H1 (cell line): ENCODE results near the gene ANXA2.

Source experiments
- CHD1 ChIP-seq: IDR thresholded peaks from 2 replicates; pipeline ENCODE4 v1.6.1; 2012; ENCODE audit warnings: low read depth, low read length, improper control_type of control experiment
- CTBP2 ChIP-seq: IDR thresholded peaks from 2 replicates; pipeline ENCODE4 v1.7.0; 2011; ENCODE audit warnings: borderline replicate concordance, mild to moderate bottlenecking, moderate library complexity, mixed read lengths, low read length; ENCODE audit not compliant: insufficient read depth, insufficient read length
- CTCF ChIP-seq, 3 experiments: IDR thresholded peaks; 1 replicate in 2 of 3; 2 replicates in 1 of 3; pipeline versions ENCODE4 v1.5.1 to v1.6.1; 2011; ENCODE audit warnings: low read length in 3 of 3, mild to moderate bottlenecking in 3 of 3, inconsistent platforms in 2 of 3, low read depth in 1 of 3, moderate library complexity in 1 of 3; ENCODE audit not compliant: insufficient read depth in 1 of 3; ENCODE audit errors: control extremely low read depth in 1 of 3
- EZH2 ChIP-seq: fragments of 200-600 bp; sonication (generic); IDR thresholded peaks from 2 replicates; pipeline ENCODE4 v1.7.1; 2012; ENCODE audit warnings: low read depth, mild to moderate bottlenecking, moderate library complexity, low read length, inconsistent platforms; ENCODE audit not compliant: severe bottlenecking
- FOSL1 ChIP-seq: IDR thresholded peaks from 2 replicates; pipeline ENCODE4 v1.6.1; 2011; ENCODE audit warnings: mild to moderate bottlenecking, low read depth, low read length, moderate library complexity; ENCODE audit not compliant: insufficient read depth
- JUN ChIP-seq: IDR thresholded peaks from 2 replicates; pipeline ENCODE4 v1.6.1; 2011; ENCODE audit warnings: low read depth, mild to moderate bottlenecking, improper control_type of control experiment, low read length
- KDM5A ChIP-seq: fragments of 200-600 bp; IDR thresholded peaks from 2 replicates; pipeline ENCODE4 v1.7.1; 2012; ENCODE audit warnings: mild to moderate bottlenecking, low read length, inconsistent platforms, mixed read lengths
- MAFK ChIP-seq: IDR thresholded peaks from 2 replicates; pipeline ENCODE4 v1.6.1; 2012; ENCODE audit warnings: low read depth, mild to moderate bottlenecking, improper control_type of control experiment, low read length
- MAX ChIP-seq: IDR thresholded peaks from 2 replicates; pipeline ENCODE4 v1.6.1; 2012; ENCODE audit warnings: inconsistent platforms
- POLR2A ChIP-seq, 2 experiments: IDR thresholded peaks; 1 replicate in 1 of 2; 2 replicates in 1 of 2; pipeline ENCODE4 v1.6.1; 2011; ENCODE audit warnings: low read depth in 2 of 2, low read length in 2 of 2, mild to moderate bottlenecking in 2 of 2; ENCODE audit errors: control extremely low read depth in 1 of 2
- POLR2AphosphoS5 ChIP-seq: IDR thresholded peaks from 2 replicates; pipeline ENCODE4 v1.6.1; 2011; ENCODE audit warnings: low read depth, low read length
- USF2 ChIP-seq: IDR thresholded peaks from 2 replicates; pipeline ENCODE4 v1.6.1; 2011; ENCODE audit warnings: low read length, improper control_type of control experiment
- ZNF274 ChIP-seq: IDR thresholded peaks from 2 replicates; pipeline ENCODE4 v1.7.0; 2012; ENCODE audit warnings: low read length, borderline replicate concordance; ENCODE audit errors: extremely low read depth

GRCh38 chr15:60392986-60393790, 4.6 kb downstream of the ANXA2 start:
- TF ChIP-seq MAX (no peak), CHD1 (no peak), CTCF (IDR thresholded peaks at IDR 0.05; ENCODE audit: control extremely low read depth in 1 of 3, insufficient read depth in 1 of 3, low read depth in 1 of 3, low read length in 3 of 3) (no peak), POLR2AphosphoS5 (no peak), FOSL1 (no peak), JUN (no peak), ZNF274 (no peak), KDM5A (no peak), USF2 (no peak), MAFK (no peak), CTBP2 (no peak), POLR2A (IDR thresholded peaks at IDR 0.05; ENCODE audit: control extremely low read depth in 1 of 2, low read depth in 2 of 2, low read length in 2 of 2) (peak in 1 of 2 experiments; percentile 53; a peak in 1 of 3 replicates), EZH2 (no peak)
